ENCODE data around the gene CAMKMT.
"Not testable (repeated sequence)": the region's sequence is repeated elsewhere in the genome, so short reads cannot be mapped to it uniquely, and the experiment has no call there.

CAMKMT gene

DNA sequence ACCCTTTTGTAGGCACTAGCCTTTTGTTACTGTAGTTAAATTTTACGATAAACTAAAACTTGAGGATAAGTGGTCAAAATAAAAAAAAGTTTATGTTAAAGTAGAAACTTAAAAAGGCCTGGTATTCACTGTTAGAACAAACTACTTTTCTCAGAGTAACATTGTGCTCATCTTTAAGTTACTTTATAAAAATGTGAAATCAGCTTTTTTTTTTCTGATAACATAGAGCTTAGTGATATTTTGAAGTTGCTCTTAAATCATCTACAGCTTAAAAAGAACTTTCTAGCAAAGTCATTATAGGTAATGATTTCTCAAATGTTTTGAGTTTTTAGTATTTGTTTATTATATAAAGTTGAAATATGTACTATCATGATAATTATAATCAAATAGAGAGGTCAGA is 125.3 kb downstream of the CAMKMT start:
- no peak overlapping the region for H3K4me3 ChIP-seq
- no peak overlapping the region for H3K27ac ChIP-seq

DNA sequence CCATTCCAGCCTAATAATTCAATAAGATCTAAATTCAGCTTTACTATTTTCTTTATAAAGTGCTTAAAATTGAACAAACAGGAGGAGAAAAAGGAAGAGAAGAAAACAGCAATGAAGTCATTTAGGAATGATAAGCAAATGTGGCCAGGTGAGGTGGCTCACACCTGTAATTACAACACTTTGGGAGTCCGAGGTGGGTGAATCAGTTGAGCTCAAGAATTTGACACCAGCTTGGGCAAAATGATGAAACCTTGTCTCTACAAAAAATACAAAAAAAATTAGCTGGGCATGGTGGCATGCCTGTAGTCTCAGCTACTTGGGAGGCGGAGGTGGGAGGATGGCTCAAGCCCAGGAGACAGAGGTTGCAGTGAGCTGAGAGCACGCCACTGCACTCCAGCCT is 129.0 kb downstream of the CAMKMT start:
- Histone ChIP-seq H3K27ac (no peak overlapping the region), H3K4me3 (no peak overlapping the region)

DNA sequence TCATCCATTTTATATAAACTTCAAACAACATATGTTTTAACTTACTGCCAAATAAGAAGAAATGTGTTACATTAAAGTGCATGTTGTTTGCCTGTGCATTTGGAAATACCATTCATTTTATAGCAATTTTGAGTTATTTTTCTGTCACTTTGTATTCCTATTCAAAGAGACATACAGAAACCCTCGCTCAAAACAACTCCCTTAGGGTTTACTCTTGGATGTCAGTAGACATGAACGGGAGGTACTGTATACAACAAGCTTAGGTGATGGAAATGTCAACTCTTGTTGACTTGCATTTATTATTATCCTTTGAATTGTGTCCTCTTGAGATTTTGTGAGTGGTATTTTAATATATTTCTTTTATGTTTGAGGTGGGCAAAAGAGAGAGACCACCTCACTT is 132.3 kb downstream of the CAMKMT start:
- no peak overlapping the region for H3K27ac ChIP-seq
- no peak overlapping the region for H3K4me3 ChIP-seq

DNA sequence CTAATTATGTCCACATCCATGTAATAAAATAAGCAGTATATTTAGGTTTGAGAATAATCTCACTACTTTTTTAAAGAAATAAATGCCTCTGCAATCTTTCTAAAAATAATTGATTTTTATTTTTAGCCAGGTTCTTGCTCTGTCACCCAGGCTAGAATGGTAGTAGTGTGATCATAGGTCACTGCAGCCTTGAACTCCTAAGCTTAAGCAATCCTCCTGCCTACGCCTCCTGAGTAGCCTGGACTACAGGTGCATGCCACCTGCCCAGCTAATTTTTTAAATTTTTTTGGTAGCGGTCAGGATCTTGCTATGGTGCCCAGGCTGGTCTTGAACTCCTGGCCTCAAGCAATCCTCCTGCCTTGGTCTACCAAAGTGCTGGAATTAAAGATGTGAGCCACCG is 133.3 kb downstream of the CAMKMT start:
- Histone ChIP-seq H3K4me3 (no peak overlapping the region), H3K27ac (no peak overlapping the region)

DNA sequence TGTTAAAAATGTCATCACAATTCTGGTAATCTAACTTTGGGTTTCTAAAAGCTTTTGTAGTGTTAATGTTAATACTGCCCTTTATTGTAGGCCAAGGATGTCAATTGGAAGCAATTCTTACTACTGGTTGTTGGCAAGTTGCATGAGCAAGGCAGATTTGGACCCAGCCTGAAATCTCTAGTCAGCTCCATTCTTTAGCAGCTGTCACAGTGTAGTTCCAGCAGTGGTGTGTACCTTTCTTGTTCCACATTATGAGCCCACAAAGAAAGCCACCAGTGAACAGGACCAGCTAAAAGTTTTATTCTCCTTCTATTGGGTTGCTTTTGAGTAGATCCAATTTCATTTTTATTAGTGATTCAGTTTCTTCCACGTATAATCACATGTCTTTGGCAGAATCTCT is 133.8 kb downstream of the CAMKMT start:
- Histone ChIP-seq H3K27ac (no peak overlapping the region), H3K4me3 (no peak overlapping the region)

DNA sequence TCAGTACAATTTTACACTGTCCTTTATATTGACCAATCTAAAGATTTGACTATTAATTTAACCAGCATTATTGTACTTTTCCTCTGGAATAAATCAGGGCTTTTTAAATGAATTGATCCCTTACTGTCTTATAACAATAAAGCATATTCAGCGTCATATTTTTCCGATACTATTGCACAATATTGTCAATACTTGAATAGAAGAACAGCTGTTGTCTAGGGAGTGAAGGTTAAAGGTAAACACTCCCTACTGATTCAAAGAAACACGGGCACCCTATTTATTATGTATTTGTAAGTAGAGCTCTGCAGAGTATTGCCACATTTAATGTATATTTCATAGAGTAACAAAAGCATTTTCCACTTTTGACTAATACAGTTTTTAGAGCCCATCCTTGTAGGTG is 134.4 kb downstream of the CAMKMT start:
- Histone ChIP-seq H3K4me3 (no peak overlapping the region), H3K27ac (no peak overlapping the region)

DNA sequence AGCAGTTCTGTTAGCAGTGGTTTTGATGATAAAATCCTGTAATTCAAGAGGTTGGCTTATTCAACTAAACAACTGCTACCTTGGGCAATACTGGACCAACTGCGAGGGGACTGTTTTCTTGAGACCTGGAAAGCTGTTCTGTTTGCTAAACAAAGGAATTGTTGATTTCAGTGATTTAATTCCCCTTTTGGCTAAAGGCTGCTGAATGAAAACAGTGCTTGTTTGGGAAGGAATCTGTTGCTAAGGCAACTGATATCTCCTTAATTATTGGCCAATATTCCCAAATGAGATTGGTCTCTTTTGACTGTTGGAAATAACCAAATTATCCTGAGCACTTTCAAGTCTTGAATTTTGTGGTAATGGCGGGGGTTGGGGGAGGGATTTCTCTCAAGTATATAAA is 136.8 kb downstream of the CAMKMT start:
- Histone ChIP-seq H3K27ac (no peak overlapping the region), H3K4me3 (no peak overlapping the region)

DNA sequence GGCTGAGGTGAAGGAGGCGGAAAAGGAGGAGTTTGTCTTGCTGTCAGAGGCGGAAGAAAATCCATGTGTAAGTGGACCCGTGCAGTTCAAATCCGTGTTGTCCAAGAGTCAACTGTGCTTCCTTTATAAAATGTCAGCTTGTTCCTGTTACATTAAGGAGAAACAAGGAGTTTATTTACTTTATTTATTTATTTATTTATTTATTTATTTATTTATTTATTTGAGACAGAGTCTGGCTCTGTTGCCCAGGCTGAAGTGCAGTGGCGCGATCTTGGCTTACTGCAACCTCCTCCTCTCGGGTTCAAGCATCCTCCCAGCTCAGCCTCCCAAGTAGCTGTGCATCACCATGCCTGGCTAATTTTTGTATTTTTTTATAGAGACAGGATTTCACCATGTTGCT is 143.9 kb downstream of the CAMKMT start:
- H3K4me3 ChIP-seq, H3K27ac ChIP-seq: not testable (repeated sequence)

DNA sequence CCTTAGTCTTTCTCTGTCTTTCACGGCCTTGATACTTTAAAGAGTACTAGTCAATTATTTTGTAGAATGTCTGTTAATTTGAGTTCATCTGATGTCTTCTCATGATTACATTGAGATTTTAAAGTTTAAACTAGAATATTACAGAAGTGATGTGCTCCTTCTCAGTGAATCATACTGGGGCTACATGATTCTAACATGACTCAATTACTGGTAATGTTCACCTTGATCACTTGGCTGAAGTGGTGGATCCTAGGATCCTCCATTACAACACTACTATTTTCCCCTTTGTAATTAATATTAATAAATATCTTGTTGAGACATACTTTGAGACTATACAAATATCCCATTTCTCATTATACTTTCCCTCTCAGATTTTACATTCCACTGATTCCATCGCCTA is 148.5 kb downstream of the CAMKMT start:
- Histone ChIP-seq H3K4me3 (no peak overlapping the region), H3K27ac (no peak overlapping the region)

DNA sequence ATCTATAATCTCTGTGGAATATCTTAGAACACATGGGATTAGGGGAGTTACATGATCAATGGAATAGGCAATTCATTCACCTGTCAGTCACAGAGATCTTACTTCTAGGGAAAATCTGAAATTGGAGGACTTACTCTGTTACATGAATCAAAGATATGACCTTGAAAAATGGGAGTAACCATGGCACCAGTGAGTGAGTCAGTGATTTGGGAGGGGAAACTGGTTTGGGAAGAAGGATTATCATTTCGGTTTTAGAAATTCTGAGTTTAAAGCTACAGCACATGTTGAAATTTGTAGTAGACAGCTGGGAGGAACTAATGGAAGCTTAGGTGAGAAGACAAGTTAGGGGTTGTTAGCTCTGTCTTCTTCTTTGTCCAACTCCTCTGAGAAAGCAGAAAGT is 153.7 kb downstream of the CAMKMT start:
- no peak overlapping the region for H3K27ac ChIP-seq
- no peak overlapping the region for H3K4me3 ChIP-seq

- Histone ChIP-seq H3K27ac (no peak overlapping the region), H3K4me3 (no peak overlapping the region)
These were observed 157.3 kb downstream of the CAMKMT start for GRCh38 chr2:44519026-44519425.

- no peak overlapping the region for H3K27ac ChIP-seq
- H3K4me3 ChIP-seq: no peak overlapping the region
These were observed 161.1 kb downstream of the CAMKMT start for GRCh38 chr2:44522846-44523245.

DNA sequence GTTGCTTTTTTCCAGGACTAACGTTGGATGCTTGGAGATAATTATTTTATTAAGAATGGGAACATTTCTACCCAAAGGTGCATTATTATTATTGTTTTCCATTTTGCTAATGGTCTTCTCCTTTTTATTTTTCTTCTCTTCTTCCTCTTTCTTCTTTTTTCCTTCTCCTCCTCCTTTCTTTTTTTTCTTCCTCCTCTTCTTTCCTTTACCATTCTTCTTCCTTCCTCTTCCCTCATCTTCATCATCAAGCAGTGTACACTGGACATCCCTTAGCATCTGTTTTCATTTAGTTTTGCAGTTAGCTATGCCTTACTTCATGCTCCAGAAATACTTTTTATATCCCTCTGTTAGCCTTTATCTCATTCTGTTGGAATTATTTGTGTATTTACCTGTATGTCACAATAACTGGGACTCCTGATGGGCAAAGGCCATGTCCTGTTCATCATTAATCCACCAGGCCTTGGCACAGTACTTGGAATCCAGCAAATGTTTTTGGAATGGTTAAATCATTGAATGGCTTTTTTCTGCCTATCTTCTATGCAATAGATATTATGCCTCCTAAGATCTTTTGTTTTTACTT is 162.7 kb downstream of the CAMKMT start:
- Histone ChIP-seq H3K27ac (no peak overlapping the region), H3K4me3 (no peak overlapping the region)

GRCh38 chr2:44526352-44526751 is 164.6 kb downstream of the CAMKMT start:
- Histone ChIP-seq H3K27ac (no peak overlapping the region), H3K4me3 (no peak overlapping the region)

DNA sequence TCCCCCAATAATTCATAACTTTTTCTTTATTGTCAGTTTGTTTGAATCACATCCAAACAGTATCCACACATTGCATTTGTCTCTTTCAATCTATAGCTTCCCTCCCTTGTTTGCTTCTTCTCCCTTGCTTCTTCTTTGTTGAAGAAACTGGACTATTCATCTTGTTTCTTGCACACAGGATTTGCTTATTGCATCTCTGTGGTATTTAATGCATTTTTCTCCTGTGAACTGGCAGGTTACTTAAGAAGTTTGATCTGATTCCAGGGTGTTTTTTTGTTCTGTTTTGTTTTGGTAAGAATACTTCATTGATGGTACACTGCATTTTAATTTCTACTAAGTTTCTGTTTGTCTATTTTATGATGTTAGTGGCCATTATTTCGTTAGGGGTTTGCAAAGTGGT is 166.8 kb downstream of the CAMKMT start:
- Histone ChIP-seq H3K27ac (no peak overlapping the region), H3K4me3 (no peak overlapping the region)

DNA sequence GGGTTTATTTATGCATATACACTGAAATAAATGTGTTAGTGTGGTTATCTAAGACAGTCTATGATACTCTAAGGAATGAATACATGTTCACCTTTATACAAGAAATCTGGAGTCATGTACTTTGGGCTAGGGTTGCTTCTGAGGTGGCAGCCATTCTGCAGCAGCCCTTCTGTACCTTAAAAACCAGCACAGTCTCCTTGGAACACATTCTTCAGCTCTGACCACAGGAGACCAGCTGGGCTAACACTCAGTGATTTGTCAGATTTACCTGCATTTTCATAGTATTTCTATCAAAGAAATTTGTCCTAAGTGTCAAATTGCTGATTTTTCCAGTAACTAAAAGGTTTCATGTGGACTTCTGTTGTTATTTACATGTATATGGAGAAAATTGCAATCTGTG is 167.7 kb downstream of the CAMKMT start:
- H3K27ac ChIP-seq: no peak overlapping the region
- no peak overlapping the region for H3K4me3 ChIP-seq

- Histone ChIP-seq H3K27ac (no peak overlapping the region), H3K4me3 (no peak overlapping the region)
These were observed 169.5 kb downstream of the CAMKMT start for GRCh38 chr2:44531289-44531688.

GRCh38 chr2:44532031-44532430 is 170.3 kb downstream of the CAMKMT start:
- H3K27ac ChIP-seq: no peak overlapping the region
- H3K4me3 ChIP-seq: no peak overlapping the region

DNA sequence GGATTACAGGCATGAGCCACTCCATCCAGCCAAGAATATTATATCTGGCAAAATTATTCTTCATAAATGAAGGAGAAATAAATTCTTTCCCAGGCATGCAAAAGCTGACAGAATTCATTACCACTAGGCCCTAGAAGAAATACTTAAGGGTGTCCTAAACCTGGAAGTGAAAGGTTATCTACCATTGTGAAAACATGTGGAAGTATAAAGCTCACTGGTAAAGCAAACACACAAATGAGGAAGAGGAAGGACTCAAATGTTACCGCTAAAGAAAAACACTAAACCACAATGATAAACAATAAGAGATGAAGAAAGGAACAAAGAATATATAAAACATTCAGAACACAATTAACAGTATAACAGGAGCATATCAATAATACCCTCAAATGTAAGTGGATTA is 171.8 kb downstream of the CAMKMT start:
- H3K4me3 ChIP-seq: no peak overlapping the region
- no peak overlapping the region for H3K27ac ChIP-seq

- Histone ChIP-seq H3K27ac (no peak overlapping the region), H3K4me3 (no peak overlapping the region)
These were observed 173.6 kb downstream of the CAMKMT start for GRCh38 chr2:44535376-44535775.

DNA sequence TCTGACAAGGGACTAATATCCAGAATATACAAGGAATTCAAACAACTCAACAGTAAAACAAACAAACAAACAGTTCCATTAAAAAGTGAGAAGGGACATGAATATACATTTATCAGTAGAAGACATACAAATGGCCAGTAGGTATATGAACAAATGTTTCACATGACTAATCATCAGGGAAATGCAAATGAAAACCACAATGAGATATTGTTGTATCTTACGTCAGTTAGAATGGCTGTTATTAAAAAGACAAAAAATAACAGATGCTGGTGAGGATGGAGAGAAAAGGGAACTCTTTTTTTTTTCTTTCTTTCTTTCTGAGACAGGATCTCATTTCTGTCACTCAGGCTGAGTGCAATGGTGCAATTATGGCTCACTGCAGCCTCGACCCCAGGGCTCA is 175.5 kb downstream of the CAMKMT start:
- H3K4me3 ChIP-seq: no peak overlapping the region
- no peak overlapping the region for H3K27ac ChIP-seq

DNA sequence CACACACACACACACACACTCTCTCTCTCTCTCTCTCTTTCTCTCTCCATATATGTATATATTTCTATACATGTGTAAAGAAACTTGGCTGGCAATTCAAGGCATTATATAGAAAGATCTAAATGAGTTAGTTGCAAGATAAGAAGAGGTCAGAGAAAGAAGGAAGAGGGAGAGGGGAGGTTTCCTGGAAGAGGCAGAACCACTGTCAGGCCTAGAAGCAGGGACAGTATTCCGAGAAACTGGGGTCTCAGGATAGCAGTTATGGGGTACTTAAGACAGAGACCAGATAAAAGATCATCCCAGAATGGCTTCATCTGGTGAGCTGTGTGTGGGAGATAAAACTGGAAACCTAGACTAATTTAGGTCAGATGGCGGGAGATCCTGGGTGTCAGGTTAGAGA is 180.8 kb downstream of the CAMKMT start:
- Histone ChIP-seq H3K4me3 (no peak overlapping the region), H3K27ac (no peak overlapping the region)
